K562 (cell line): Measurements from ENCODE around the gene VIM. TPM values are rescaled to one million over a fixed set of nuclear protein-coding genes. Genes with fewer than 3 reads are reported as not detected.

Experiments used
- DNMT1 ChIP-seq: fragments of 450-650 bp; IDR thresholded peaks from 2 replicates; pipeline ENCODE4 v1.6.1; 2016; ENCODE audit warnings: antibody characterized with exemption, mild to moderate bottlenecking
- HMBOX1 ChIP-seq: sonication (generic); IDR thresholded peaks from 2 replicates; pipeline ENCODE4 v1.6.1; 2016
- PURB ChIP-seq: sonication (generic); formaldehyde crosslinking; IDR thresholded peaks from 2 replicates; pipeline ENCODE4 v1.9.0; 2021; ENCODE audit warnings: low read depth, mild to moderate bottlenecking, missing genetic modification reagents
- SMARCA4 ChIP-seq: fragments of 450-650 bp; IDR thresholded peaks from 2 replicates; pipeline ENCODE4 v1.6.1; 2016
- ZBTB33 ChIP-seq: sonication (generic); formaldehyde crosslinking; IDR thresholded peaks from 2 replicates; pipeline ENCODE4 v1.8.1; 2023; ENCODE audit warnings: mild to moderate bottlenecking, missing genetic modification reagents
- ZNF121 ChIP-seq: sonication (generic); formaldehyde crosslinking; conservative IDR thresholded peaks from 2 replicates; pipeline ENCODE4 v1.8.0; 2022; ENCODE audit warnings: missing genetic modification reagents
- ZNF511 ChIP-seq: sonication (generic); formaldehyde crosslinking; IDR thresholded peaks from 2 replicates; pipeline ENCODE4 v1.8.0; 2022; ENCODE audit warnings: mild to moderate bottlenecking, missing genetic modification reagents
- polyA plus RNA-seq, 8 experiments: library from polyadenylated mRNA; depleted of rRNA in 4 of 8; stranded (reverse) in 5 of 8; unstranded in 3 of 8; fragments of >200 nt; fragmentation: Nextera tagmentation in 2 of 8; fragmentation: Illumina TruSeq in 1 of 8; extraction: Ambion mirVana in 2 of 8; extraction: Trizol in 1 of 8; gene quantifications; 2 replicates each; pipeline versions ENCODE4 v1.2.1 to v1.2.3, GENCODE V29; 2011 to 2014; ENCODE audit warnings: inconsistent platforms in 1 of 8, missing spikeins in 1 of 8
- total RNA-seq, 7 experiments: library from RNA; depleted of rRNA in 6 of 7; stranded (reverse); fragments of >200 nt in 6 of 7; fragmentation: Illumina TruSeq in 2 of 7; extraction: Trizol in 2 of 7; gene quantifications; 2 replicates each; pipeline versions ENCODE4 v1.2.1 to v1.2.3, GENCODE V29; 2011 to 2021; ENCODE audit warnings: low replicate concordance in 1 of 7
- TF ChIP-seq, protein P1 (sequence below): fragments of 450-650 bp; formaldehyde crosslinking; IDR thresholded peaks from 2 replicates; pipeline ENCODE4 v1.4.0; 2022; ENCODE audit warnings: missing genetic modification characterization

VIM gene
- total and polyA plus RNA-seq, 9 of the 15 experiments (the other 6 are each of a cell fraction or from before 2014, with no cell fraction given) = 86.0 to 621 (median 383) TPM

GRCh38 chr10:17210361-17210760 is 17.7 kb upstream of the VIM start (continued):
- no peak for TF ChIP-seq ZNF121 (CRISPR knock-in tag)
- no peak for TF ChIP-seq ZNF511 (CRISPR knock-in tag)
- TF ChIP-seq, protein P1, sequence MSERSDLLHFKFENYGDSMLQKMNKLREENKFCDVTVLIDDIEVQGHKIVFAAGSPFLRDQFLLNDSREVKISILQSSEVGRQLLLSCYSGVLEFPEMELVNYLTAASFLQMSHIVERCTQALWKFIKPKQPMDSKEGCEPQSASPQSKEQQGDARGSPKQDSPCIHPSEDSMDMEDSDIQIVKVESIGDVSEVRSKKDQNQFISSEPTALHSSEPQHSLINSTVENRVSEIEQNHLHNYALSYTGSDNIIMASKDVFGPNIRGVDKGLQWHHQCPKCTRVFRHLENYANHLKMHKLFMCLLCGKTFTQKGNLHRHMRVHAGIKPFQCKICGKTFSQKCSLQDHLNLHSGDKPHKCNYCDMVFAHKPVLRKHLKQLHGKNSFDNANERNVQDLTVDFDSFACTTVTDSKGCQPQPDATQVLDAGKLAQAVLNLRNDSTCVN (CRISPR knock-in tag) = no peak
- TF ChIP-seq HMBOX1 = no peak
- TF ChIP-seq ZBTB33 (CRISPR knock-in tag) = no peak
- no peak for TF ChIP-seq SMARCA4
- TF ChIP-seq DNMT1 = no peak
- no peak for TF ChIP-seq PURB
